Stimulated activated CD4-positive, alpha-beta T cell treated with anti-CD3 and anti-CD28 coated beads, Interleukin-2, amount 100 ng/mL, for 24 hours (primary cell): ENCODE data around the gene TRMU.

Experiments used
- DNase-seq, 2 donors: peaks; one replicate each; pipeline ENCODE4 v3.0.0-alpha.2; 2020

TRMU gene

GRCh38 chr22:46338636-46339035 is 3.1 kb downstream of the TRMU start:
- no peak for DNase-seq

GRCh38 chr22:46339956-46340355 is 4.4 kb downstream of the TRMU start:
- DNase-seq: no peak

GRCh38 chr22:46340676-46341075 is 5.2 kb downstream of the TRMU start:
- no peak for DNase-seq

- no peak for DNase-seq
Observed at GRCh38 chr22:46346680-46347405, 11.3 kb downstream of the TRMU start.

- DNase-seq: no peak
Observed at GRCh38 chr22:46347646-46348045, 12.1 kb downstream of the TRMU start.

- DNase-seq: no peak
Observed at GRCh38 chr22:46348099-46348695, 12.7 kb downstream of the TRMU start.

GRCh38 chr22:46349238-46349637 is 13.7 kb downstream of the TRMU start:
- DNase-seq: no peak

GRCh38 chr22:46349681-46350080 is 14.2 kb downstream of the TRMU start:
- DNase-seq: no peak

GRCh38 chr22:46350121-46350520 is 14.6 kb downstream of the TRMU start:
- no peak for DNase-seq

- DNase-seq: no peak
Observed at GRCh38 chr22:46350646-46351045, 15.1 kb downstream of the TRMU start.

GRCh38 chr22:46351131-46351735 is 15.7 kb downstream of the TRMU start:
- no peak for DNase-seq

- no peak for DNase-seq
Observed at GRCh38 chr22:46351767-46352166, 16.3 kb downstream of the TRMU start.

- DNase-seq: no peak
Observed at GRCh38 chr22:46352276-46352675, 16.8 kb downstream of the TRMU start.

GRCh38 chr22:46352691-46353386 is 17.3 kb downstream of the TRMU start:
- peak in 1 of 2 donors; percentile 17 for DNase-seq

GRCh38 chr22:46353483-46354105 is 18.1 kb downstream of the TRMU start:
- DNase-seq: no peak

GRCh38 chr22:46354176-46354992 is 18.9 kb downstream of the TRMU start:
- DNase-seq: no peak

- no peak for DNase-seq
Observed at GRCh38 chr22:46354993-46355305, 19.4 kb downstream of the TRMU start.

- DNase-seq: peak; percentile 68 to 76
Observed at GRCh38 chr22:46355369-46355995, 20.0 kb downstream of the TRMU start.

GRCh38 chr22:46355996-46356471 is 20.5 kb downstream of the TRMU start:
- DNase-seq: no peak

- DNase-seq: no peak
Observed at GRCh38 chr22:46356496-46357480, 21.3 kb downstream of the TRMU start.
